ENCODE measurements around the gene CADM2. TPM values are rescaled to one million over a fixed set of nuclear protein-coding genes. Genes with fewer than 3 reads are reported as not detected.

Gene CADM2
- total and polyA plus RNA-seq, 3 donors from 2014 or later, result 1.3 to 4.0 (median 2.7) TPM

DNA sequence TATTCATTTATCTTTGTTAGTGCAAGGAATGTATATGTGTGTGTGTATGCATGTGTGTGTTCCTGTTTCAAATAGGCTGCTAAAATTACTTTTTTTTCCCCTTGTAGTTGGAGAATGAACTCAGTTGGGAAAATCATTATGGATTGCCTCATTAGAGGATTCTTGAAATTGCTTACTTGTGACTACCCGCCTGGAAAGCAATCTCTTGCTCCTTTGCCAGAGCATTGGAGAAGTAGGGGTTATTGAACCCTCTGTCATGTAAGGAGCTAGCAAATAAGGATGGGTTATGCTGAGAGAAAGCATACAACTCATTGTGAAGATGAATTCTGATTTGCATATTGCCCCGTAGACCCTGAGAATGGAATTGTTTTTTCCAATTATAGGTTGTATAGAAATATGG lies 474.5 kb downstream of the CADM2 start:
- no peak overlapping the region for H3K4me3 ChIP-seq
- WGBS, 2 donors, result 62 to 67% methylated on average over 2 of the region's 2 CpGs
- H3K27ac ChIP-seq, result no peak overlapping the region
- no peaks in the 10 kb centered on the region for H3K4me1 ChIP-seq
- TF ChIP-seq, protein P1, sequence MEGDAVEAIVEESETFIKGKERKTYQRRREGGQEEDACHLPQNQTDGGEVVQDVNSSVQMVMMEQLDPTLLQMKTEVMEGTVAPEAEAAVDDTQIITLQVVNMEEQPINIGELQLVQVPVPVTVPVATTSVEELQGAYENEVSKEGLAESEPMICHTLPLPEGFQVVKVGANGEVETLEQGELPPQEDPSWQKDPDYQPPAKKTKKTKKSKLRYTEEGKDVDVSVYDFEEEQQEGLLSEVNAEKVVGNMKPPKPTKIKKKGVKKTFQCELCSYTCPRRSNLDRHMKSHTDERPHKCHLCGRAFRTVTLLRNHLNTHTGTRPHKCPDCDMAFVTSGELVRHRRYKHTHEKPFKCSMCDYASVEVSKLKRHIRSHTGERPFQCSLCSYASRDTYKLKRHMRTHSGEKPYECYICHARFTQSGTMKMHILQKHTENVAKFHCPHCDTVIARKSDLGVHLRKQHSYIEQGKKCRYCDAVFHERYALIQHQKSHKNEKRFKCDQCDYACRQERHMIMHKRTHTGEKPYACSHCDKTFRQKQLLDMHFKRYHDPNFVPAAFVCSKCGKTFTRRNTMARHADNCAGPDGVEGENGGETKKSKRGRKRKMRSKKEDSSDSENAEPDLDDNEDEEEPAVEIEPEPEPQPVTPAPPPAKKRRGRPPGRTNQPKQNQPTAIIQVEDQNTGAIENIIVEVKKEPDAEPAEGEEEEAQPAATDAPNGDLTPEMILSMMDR (IDR thresholded peaks at IDR 0.05), result no peak
- no peak for TF ChIP-seq POLR2A (IDR thresholded peaks at IDR 0.05)
- no peaks in the 10 kb centered on the region for H3K9me3 ChIP-seq
- DNase-seq, result no peak
- H3K27me3 ChIP-seq, result no peaks in the 10 kb centered on the region
- intact Hi-C loops (cut with DNase I; ENCODE audit: low total_unique reads), result no loop called here
- H3K36me3 ChIP-seq (ENCODE audit: low read depth, missing control alignments), result no peaks in the 10 kb centered on the region

DNA sequence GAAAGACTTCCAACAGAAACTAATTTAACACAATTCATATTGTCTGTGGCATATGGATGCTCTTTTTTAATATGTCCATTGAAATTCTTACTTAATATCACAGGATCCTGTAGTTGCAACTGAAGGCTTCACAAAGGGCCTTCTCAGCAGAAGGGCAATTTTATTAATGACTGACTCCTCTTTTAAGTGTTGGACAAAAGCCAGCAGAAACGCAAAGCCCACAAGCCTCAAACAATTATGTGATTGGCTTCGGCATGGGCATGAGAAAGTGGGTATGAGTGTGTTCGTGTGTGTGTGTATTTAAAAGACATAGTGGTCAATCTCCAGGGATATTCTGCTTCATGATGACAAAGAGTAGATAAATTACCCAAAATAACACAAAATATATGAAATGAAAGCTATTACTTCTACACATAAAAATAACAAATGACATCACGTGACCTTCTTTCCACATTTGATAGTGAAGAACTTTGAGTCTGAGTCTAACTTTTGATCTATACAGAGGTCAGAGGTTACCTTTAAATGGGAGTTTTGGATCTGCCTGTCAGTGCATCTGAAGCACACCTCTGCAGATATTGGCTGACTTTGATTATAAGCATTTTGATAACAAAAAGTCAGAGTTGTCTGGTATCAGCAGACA lies 496.9 kb downstream of the CADM2 start:
- TF ChIP-seq, protein P1 (IDR thresholded peaks at IDR 0.05), result no peak
- no peak for TF ChIP-seq POLR2A (IDR thresholded peaks at IDR 0.05)
- Histone ChIP-seq H3K9me3 (no peaks in the 10 kb centered on the region), H3K27me3 (no peaks in the 10 kb centered on the region), H3K4me3 (no peak overlapping the region), H3K4me1 (no peaks in the 10 kb centered on the region), H3K27ac (no peak overlapping the region), H3K36me3 (ENCODE audit: low read depth, missing control alignments) (no peaks in the 10 kb centered on the region)
- no peak for DNase-seq
- intact Hi-C loops (cut with DNase I; ENCODE audit: low total_unique reads), result no loop called here
- 67 to 80% methylated on average over 4 of the region's 4 CpGs for WGBS, 2 donors

DNA sequence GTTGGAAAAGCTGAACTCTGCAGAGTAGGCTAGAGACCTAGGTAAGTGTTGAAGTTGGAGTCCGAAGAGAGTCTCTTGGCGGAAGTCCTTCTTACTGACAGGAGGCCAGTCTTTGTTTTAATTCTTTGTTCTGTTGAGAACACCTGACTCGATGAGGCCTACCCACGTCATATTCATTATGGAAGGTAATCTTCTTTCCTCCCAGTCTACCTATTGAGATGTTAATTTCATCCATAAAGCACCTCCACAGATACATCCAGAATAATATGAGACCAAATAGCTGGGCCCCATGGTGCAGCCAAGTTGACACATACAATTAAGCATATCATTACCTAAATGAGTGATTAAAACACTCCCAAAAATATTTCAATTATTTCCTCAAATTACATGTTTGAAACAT lies 515.5 kb downstream of the CADM2 start:
- no peak for TF ChIP-seq POLR2A (IDR thresholded peaks at IDR 0.05)
- TF ChIP-seq, protein P1 (IDR thresholded peaks at IDR 0.05), result no peak
- Histone ChIP-seq H3K4me3 (no peak overlapping the region), H3K27me3 (no peaks in the 10 kb centered on the region), H3K36me3 (ENCODE audit: low read depth, missing control alignments) (no peaks in the 10 kb centered on the region), H3K27ac (no peak overlapping the region), H3K4me1 (no peaks in the 10 kb centered on the region), H3K9me3 (no peaks in the 10 kb centered on the region)
- WGBS, 2 donors, result 84 to 97% methylated on average over 4 of the region's 4 CpGs
- DNase-seq, result no peak
- intact Hi-C loops (cut with DNase I; ENCODE audit: low total_unique reads), result no loop called here

DNA sequence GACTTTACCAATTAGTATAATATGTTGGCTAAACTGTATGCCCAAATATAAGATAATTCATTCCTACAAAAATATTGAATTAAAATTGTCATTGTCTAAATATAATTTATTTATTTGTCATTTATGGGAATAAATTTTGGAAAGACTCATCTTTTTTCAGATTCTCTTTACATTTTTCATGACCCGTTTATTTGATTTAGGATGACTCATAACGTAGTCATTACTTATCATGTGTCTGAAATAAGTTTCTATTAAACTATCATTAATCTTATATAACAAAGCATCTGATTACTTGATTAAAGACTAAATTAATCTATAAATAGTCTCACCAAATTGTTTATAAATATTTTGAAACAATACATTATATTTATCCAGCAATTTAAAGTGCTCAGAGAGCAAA lies 516.6 kb downstream of the CADM2 start:
- WGBS, 2 donors, result 91 to 93% methylated on average over 2 of the region's 2 CpGs

More for the DNA sequence above, 516.6 kb downstream of the CADM2 start:
- H3K27me3 ChIP-seq, result no peaks in the 10 kb centered on the region
- no peaks in the 10 kb centered on the region for H3K36me3 ChIP-seq (ENCODE audit: low read depth, missing control alignments)
- DNase-seq, result no peak
- no peaks in the 10 kb centered on the region for H3K9me3 ChIP-seq
- no peak overlapping the region for H3K4me3 ChIP-seq
- no peaks in the 10 kb centered on the region for H3K4me1 ChIP-seq
- TF ChIP-seq POLR2A (IDR thresholded peaks at IDR 0.05), result no peak
- TF ChIP-seq, protein P1 (IDR thresholded peaks at IDR 0.05), result no peak
- intact Hi-C loops (cut with DNase I; ENCODE audit: low total_unique reads), result no loop called here
- no peak overlapping the region for H3K27ac ChIP-seq
